Umbilical cord (tissue), 2 donors: Measurements from ENCODE around the gene TBL3. TPM values are rescaled to one million over a fixed set of nuclear protein-coding genes. Genes with fewer than 3 reads are reported as not detected.
A peak's percentile ranks its signal among the peaks of the same experiment; 100 is the strongest.
"Not testable (repeated sequence)": the region's sequence is repeated elsewhere in the genome, so short reads cannot be mapped to it uniquely, and the experiment has no call there.

Experiments used
- DNase-seq: peaks from one replicate; pipeline ENCODE4 v3.0.0-alpha.2; 2015; ENCODE audit warnings: low spot score
- total RNA-seq: library from RNA; depleted of rRNA; stranded (reverse); fragments of >200 nt; gene quantifications from one replicate; pipeline ENCODE4 v1.2.3, GENCODE V29; 2014; ENCODE audit warnings: low replicate concordance; ENCODE audit not compliant: insufficient read depth

TBL3 gene
- total RNA-seq = 10.4 TPM

- DNase-seq = peak; percentile 96
Measured at GRCh38 chr16:1971796-1972489, at the start of gene TBL3. Gene TBL3, plus strand, starts transcription at chr16:1972053. Its CDS starts 112 bp downstream, at chr16:1972165.

GRCh38 chr16:1922357-1922756, 49.5 kb upstream of the TBL3 start:
- no peak for DNase-seq

- peak; percentile 89 for DNase-seq
Measured at GRCh38 chr16:1923299-1924034, 48.4 kb upstream of the TBL3 start.

GRCh38 chr16:1924095-1924494, 47.8 kb upstream of the TBL3 start:
- no peak for DNase-seq

GRCh38 chr16:1926271-1926670, 45.6 kb upstream of the TBL3 start:
- no peak for DNase-seq

- DNase-seq = peak; percentile 64
Measured at GRCh38 chr16:1929105-1929504, 42.7 kb upstream of the TBL3 start.

- peak; percentile 83 for DNase-seq
Measured at GRCh38 chr16:1929578-1930337, 42.1 kb upstream of the TBL3 start.

- DNase-seq = no peak
Measured at GRCh38 chr16:1930338-1930720, 41.5 kb upstream of the TBL3 start.

- peak; percentile 47 for DNase-seq
Measured at GRCh38 chr16:1932050-1933028, 39.5 kb upstream of the TBL3 start.

GRCh38 chr16:1933097-1933661, 38.7 kb upstream of the TBL3 start:
- DNase-seq = no peak

GRCh38 chr16:1936945-1937479, 34.8 kb upstream of the TBL3 start:
- DNase-seq = no peak

- no peak for DNase-seq
Measured at GRCh38 chr16:1938316-1938715, 33.5 kb upstream of the TBL3 start.

GRCh38 chr16:1938910-1939309, 32.9 kb upstream of the TBL3 start:
- DNase-seq = no peak

- not testable (repeated sequence) for DNase-seq
Measured at GRCh38 chr16:1939833-1940232, 32.0 kb upstream of the TBL3 start.

GRCh38 chr16:1940273-1941161, 31.3 kb upstream of the TBL3 start:
- DNase-seq = no peak

- no peak for DNase-seq
Measured at GRCh38 chr16:1941162-1942046, 30.4 kb upstream of the TBL3 start.

- no peak for DNase-seq
Measured at GRCh38 chr16:1942047-1942809, 29.6 kb upstream of the TBL3 start.
